Keratinocyte (primary cell): ENCODE results near the gene TMEM240. TPM values are rescaled to one million over a fixed set of nuclear protein-coding genes. Genes with fewer than 3 reads are reported as not detected.
"Not testable (repeated sequence)": the region's sequence is repeated elsewhere in the genome, so short reads cannot be mapped to it uniquely, and the experiment has no call there.

Experiments
- DNase-seq: peaks from one replicate; pipeline ENCODE4 v3.0.0-alpha.2; 2011; ENCODE audit warnings: low read depth, missing footprints, low spot score
- FAIRE-seq: peaks from 2 replicates; lab custom pipeline; 2011; peaks lifted over from hg19 to GRCh38; lab: Jason Lieb, UNC
- H2AFZ ChIP-seq: 2 replicates; pipeline ENCODE4 v1.6.0; 2012; ENCODE audit warnings: low read length, control low read depth, inconsistent platforms; ENCODE audit not compliant: control insufficient read depth
- H3K27ac ChIP-seq: 2 replicates; pipeline ENCODE4 v1.5.1; 2011; ENCODE audit warnings: low read length; ENCODE audit not compliant: control insufficient read depth, insufficient read depth
- H3K27me3 ChIP-seq: 3 replicates; pipeline ENCODE4 v1.6.0; 2011; ENCODE audit warnings: low read length; ENCODE audit not compliant: control insufficient read depth, insufficient read depth; ENCODE audit errors: extremely low read depth
- H3K36me3 ChIP-seq, 2 experiments: 2 replicates in 1 of 2; 3 replicates in 1 of 2; pipeline ENCODE4 v1.5.1; 2011; ENCODE audit warnings: low read length in 2 of 2, mild to moderate bottlenecking in 1 of 2; ENCODE audit not compliant: control insufficient read depth in 2 of 2, insufficient read depth in 2 of 2; ENCODE audit errors: extremely low read depth in 1 of 2
- H3K4me1 ChIP-seq: 3 replicates; pipeline ENCODE4 v1.5.1; 2011; ENCODE audit warnings: low read length; ENCODE audit not compliant: control insufficient read depth, insufficient read depth; ENCODE audit errors: extremely low read depth
- H3K4me2 ChIP-seq: 3 replicates; pipeline ENCODE4 v1.6.0; 2011; ENCODE audit warnings: low read depth, low read length; ENCODE audit not compliant: control insufficient read depth, insufficient read depth; ENCODE audit errors: extremely low read depth
- H3K4me3 ChIP-seq, 3 experiments: fragments of 200-600 bp in 1 of 3; sonication (generic) in 1 of 3; 2 replicates in 2 of 3; 3 replicates in 1 of 3; pipeline ENCODE4 v1.5.1; 2011 to 2016; ENCODE audit warnings: low read length in 3 of 3, mild to moderate bottlenecking in 3 of 3, control low read depth in 2 of 3, inconsistent platforms in 1 of 3, low read depth in 1 of 3, mixed read lengths in 1 of 3, mixed run types in 1 of 3, moderate library complexity in 1 of 3; ENCODE audit not compliant: control insufficient read depth in 2 of 3, insufficient read depth in 2 of 3; ENCODE audit errors: extremely low read depth in 1 of 3
- H3K79me2 ChIP-seq: 2 replicates; pipeline ENCODE4 v1.6.0; 2012; ENCODE audit warnings: low read length; ENCODE audit not compliant: control insufficient read depth, insufficient read depth
- H3K9ac ChIP-seq: 3 replicates; pipeline ENCODE4 v1.6.0; 2011; ENCODE audit warnings: low read length; ENCODE audit not compliant: control insufficient read depth, insufficient read depth; ENCODE audit errors: extremely low read depth
- H3K9me1 ChIP-seq: 3 replicates; pipeline ENCODE4 v1.6.0; 2011; ENCODE audit warnings: low read length; ENCODE audit not compliant: control insufficient read depth, insufficient read depth; ENCODE audit errors: extremely low read depth
- H3K9me3 ChIP-seq: 2 replicates; pipeline ENCODE4 v1.5.1; 2012; ENCODE audit warnings: low read depth, low read length; ENCODE audit not compliant: control insufficient read depth
- H4K20me1 ChIP-seq: 3 replicates; pipeline ENCODE4 v1.6.0; 2011; ENCODE audit warnings: low read length; ENCODE audit not compliant: control insufficient read depth, insufficient read depth; ENCODE audit errors: extremely low read depth
- dilution Hi-C: fragments of 300-500 bp; cut with MboI; formaldehyde crosslinking; loops from one replicate; pipeline ENCODE4 v1.7.0; 2020; ENCODE audit warnings: low sequenced_read_pairs; ENCODE audit not compliant: extremely low pct_ligation_motif_present
- polyA plus RNA-seq, 5 experiments: library from polyadenylated mRNA; depleted of rRNA in 3 of 5; stranded (reverse) in 3 of 5; stranded (forward) in 1 of 5; unstranded in 1 of 5; fragments of >200 nt; gene quantifications; 1 replicate in 1 of 5; 2 replicates in 3 of 5; 3 replicates in 1 of 5; pipeline versions ENCODE4 v1.2.1 to v1.2.3, GENCODE V29; 2011 to 2012; ENCODE audit warnings: missing spikeins in 2 of 5, low read depth in 1 of 5, low replicate concordance in 1 of 5

TMEM240 gene
- polyA plus RNA-seq, 1 donor (not counting 4 experiments of a cell fraction or from before 2014, with no cell fraction given) = 0.12 TPM

- H3K4me2 ChIP-seq, DNase-seq, H2AFZ ChIP-seq, H3K4me1 ChIP-seq, H4K20me1 ChIP-seq, H3K9me1 ChIP-seq, H3K27me3 ChIP-seq, H3K27ac ChIP-seq, dilution Hi-C loops, H3K9me3 ChIP-seq, H3K79me2 ChIP-seq, FAIRE-seq, H3K9ac ChIP-seq, H3K4me3 ChIP-seq: not testable (repeated sequence)
- H3K36me3 ChIP-seq = peaks cover 11 to 12% of the 10 kb centered on the region in 2 experiments
These were observed 15.6 kb downstream of the TMEM240 start for GRCh38 chr1:1524750-1525383.

GRCh38 chr1:1523651-1524050 is 16.8 kb downstream of the TMEM240 start:
- dilution Hi-C loops, H4K20me1 ChIP-seq, DNase-seq, H3K79me2 ChIP-seq, FAIRE-seq, H3K4me3 ChIP-seq, H3K4me1 ChIP-seq, H3K36me3 ChIP-seq, H3K9me1 ChIP-seq, H3K4me2 ChIP-seq, H3K9me3 ChIP-seq, H3K27me3 ChIP-seq, H3K27ac ChIP-seq, H2AFZ ChIP-seq, H3K9ac ChIP-seq: not testable (repeated sequence)

- H3K36me3 ChIP-seq, DNase-seq, H3K4me3 ChIP-seq, dilution Hi-C loops, FAIRE-seq, H3K79me2 ChIP-seq, H3K9me1 ChIP-seq, H3K27ac ChIP-seq, H3K27me3 ChIP-seq, H3K9me3 ChIP-seq, H3K4me1 ChIP-seq, H2AFZ ChIP-seq, H3K4me2 ChIP-seq, H3K9ac ChIP-seq, H4K20me1 ChIP-seq: not testable (repeated sequence)
These were observed 17.2 kb downstream of the TMEM240 start for GRCh38 chr1:1523226-1523625.

- H4K20me1 ChIP-seq, H3K9me1 ChIP-seq, H3K4me1 ChIP-seq, H3K27ac ChIP-seq, H3K9ac ChIP-seq, H3K4me3 ChIP-seq, H3K79me2 ChIP-seq, H3K4me2 ChIP-seq, dilution Hi-C loops, FAIRE-seq, H2AFZ ChIP-seq, H3K27me3 ChIP-seq, H3K9me3 ChIP-seq, DNase-seq: not testable (repeated sequence)
- peaks cover 9 to 11% of the 10 kb centered on the region in 2 experiments for H3K36me3 ChIP-seq
These were observed 17.9 kb downstream of the TMEM240 start for GRCh38 chr1:1522536-1522935.
